Activated CD4-positive, alpha-beta memory T cell treated with anti-CD3 and anti-CD28 coated beads for 36 hours (primary cell): ENCODE measurements around the gene VASP. TPM values are rescaled to one million over a fixed set of nuclear protein-coding genes. Genes with fewer than 3 reads are reported as not detected.
"Not testable (repeated sequence)": the region's sequence is repeated elsewhere in the genome, so short reads cannot be mapped to it uniquely, and the experiment has no call there.

Source experiments
- CTCF ChIA-PET: fragments of 350-600 bp; sonication (Branson Sonifier 250); formaldehyde crosslinking; loops from one replicate; lab custom pipeline; 2021; ENCODE audit warnings: antibody characterized with exemption, inconsistent platforms; lab: Charles Lee
- POLR2A ChIA-PET: fragments of 350-600 bp; sonication (Branson Sonifier 250); formaldehyde crosslinking; loops from one replicate; lab custom pipeline; 2021; ENCODE audit warnings: antibody characterized with exemption; lab: Charles Lee
- DNase-seq: peaks from one replicate; pipeline ENCODE4 v3.0.0-alpha.2; 2020
- H3K27ac Mint-ChIP-seq: one replicate; pipeline ENCODE4 v1.8.0; 2021; ENCODE audit warnings: mixed read lengths
- H3K27me3 Mint-ChIP-seq: one replicate; pipeline ENCODE4 v1.8.0; 2021; ENCODE audit warnings: mixed read lengths
- H3K36me3 Mint-ChIP-seq: one replicate; pipeline ENCODE4 v1.8.0; 2021; ENCODE audit warnings: mixed read lengths
- H3K4me1 Mint-ChIP-seq: one replicate; pipeline ENCODE4 v1.8.0; 2021; ENCODE audit warnings: low read depth, mixed read lengths
- H3K4me3 Mint-ChIP-seq: one replicate; pipeline ENCODE4 v1.8.0; 2021; ENCODE audit warnings: mild to moderate bottlenecking, mixed read lengths
- H3K9me3 Mint-ChIP-seq: one replicate; pipeline ENCODE4 v1.8.0; 2021; ENCODE audit warnings: mixed read lengths
- intact Hi-C: fragments of 100-400 bp; cut with micrococcal nuclease; formaldehyde crosslinking; loops from one replicate; pipeline ENCODE4 v1.15.1; 2023
- total RNA-seq, 2 experiments: library from RNA; stranded (reverse); gene quantifications; one replicate each; pipeline ENCODE4 v1.2.3, GENCODE V29; 2021

VASP gene
- total RNA-seq, 2 experiments from 2014 or later = 167 to 174 TPM

DNA sequence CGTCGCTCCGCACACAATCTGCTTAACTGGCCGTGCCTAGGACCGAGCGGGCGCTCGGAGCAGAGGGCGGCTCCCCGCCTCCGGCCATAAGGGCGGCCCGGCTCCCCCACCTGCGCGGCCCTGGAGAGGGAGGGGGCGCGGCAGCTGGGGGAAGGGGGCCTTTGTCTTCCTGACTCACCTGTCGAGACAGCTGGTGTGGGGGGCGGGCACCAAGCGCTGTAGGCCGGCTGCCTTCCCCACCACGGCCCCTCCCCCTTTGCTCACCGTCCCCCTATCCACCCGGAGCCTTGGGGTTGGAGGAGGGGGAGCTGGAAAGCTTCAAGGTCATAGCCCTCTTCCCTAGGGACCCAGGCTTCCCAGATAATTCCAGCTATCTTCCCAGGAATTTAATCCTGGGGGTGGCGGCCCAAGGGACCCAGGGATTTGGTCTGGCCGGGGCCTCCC is 1.2 kb downstream of the VASP start:
- intact Hi-C loops = loop anchor here (5.0 kb wide), 1 partner anchor 184 kb away; the partner anchor contains the start of genes QPCTL and SNRPD2
- peaks cover 52% of the 10 kb centered on the region for H3K4me1 Mint-ChIP-seq
- POLR2A ChIA-PET = interaction anchor here (1.0 to 1.7 kb wide), 2 partner anchors 41 to 133 kb away, joined by 3 to 7 read pairs; partner anchors contain the start of gene FOSB
- no peaks in the 10 kb centered on the region for H3K9me3 Mint-ChIP-seq
- DNase-seq = peak; percentile 69
- H3K4me3 Mint-ChIP-seq = peak overlapping the region; percentile 85
- H3K27me3 Mint-ChIP-seq = no peaks in the 10 kb centered on the region
- CTCF ChIA-PET = interaction anchor here (0.8 to 3.2 kb wide), 4 partner anchors 24 to 133 kb away, joined by 3 to 13 read pairs (median 4); no protein-coding TSS in a partner anchor
- peaks cover 4% of the 10 kb centered on the region for H3K36me3 Mint-ChIP-seq
- H3K27ac Mint-ChIP-seq = peak overlapping the region; percentile 93

DNA sequence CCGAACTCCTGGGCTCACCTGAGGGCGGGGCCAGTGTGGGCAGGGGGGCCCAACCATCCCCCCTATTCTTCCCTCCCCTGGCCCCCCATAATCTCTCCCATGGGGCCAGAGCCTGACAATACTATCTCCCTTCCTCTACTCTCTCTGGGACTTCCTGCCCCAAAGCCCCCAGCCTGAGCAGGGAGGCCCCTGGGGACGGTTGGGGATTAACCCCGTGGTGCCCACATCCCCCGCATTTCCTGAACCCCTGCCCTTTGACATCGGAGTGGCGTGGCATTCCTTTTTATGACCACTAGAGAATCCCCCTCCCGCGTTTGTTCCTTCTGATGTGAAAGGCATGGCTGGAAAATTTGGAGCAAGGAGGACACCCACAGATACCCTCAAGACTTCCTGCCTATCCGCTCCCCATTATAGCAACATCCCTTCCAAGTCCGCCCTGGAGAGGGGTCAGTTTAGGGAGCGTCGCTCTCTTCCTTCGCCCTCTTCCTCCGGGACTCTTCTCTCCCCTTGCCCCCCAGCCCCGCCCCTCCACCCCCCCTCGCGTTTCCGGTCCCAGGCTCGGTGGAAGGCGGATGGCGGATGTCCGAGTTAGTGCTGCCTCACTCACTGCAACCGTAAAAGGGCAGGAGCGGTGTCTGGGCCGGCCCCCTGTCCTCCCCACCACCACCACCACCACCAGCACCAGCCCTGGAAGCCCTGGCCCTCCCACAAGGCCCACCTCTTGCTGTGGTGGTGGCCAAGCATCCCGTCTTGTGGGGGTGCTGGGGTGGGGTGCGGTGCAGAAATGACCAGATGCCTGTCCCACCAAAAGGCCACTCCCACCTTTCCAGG is 1.8 kb downstream of the VASP start:
- POLR2A ChIA-PET = interaction anchor here (1.7 kb wide), 1 partner anchor 133 kb away, joined by 7 read pairs; no protein-coding TSS in a partner anchor

DNA sequence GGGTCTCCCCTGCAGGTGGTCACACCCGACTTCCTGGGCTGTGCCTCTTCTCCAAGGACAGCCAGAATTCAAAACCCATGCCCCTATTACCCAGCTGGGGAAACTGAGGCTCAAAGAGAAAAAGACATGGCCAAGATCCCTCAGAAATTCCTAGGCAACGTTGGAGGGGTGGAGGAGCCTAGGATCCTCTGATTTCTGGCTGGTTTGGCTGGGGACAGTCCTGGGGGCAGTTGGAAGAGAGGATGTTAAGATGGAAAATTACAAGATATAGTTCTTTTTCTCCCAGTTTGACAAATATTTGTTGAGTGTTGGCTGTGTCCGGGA is 2.4 kb downstream of the VASP start:
- POLR2A ChIA-PET = no interaction called here
- CTCF ChIA-PET = interaction anchor here (3.2 kb wide), 1 partner anchor 132 kb away, joined by 13 read pairs; no protein-coding TSS in a partner anchor

More for the DNA sequence above, 1.8 kb downstream of the VASP start:
- H3K27ac Mint-ChIP-seq = peak overlapping the region; percentile 93
- H3K36me3 Mint-ChIP-seq = peaks cover 4% of the 10 kb centered on the region
- H3K4me3 Mint-ChIP-seq = peak overlapping the region; percentile 85
- H3K4me1 Mint-ChIP-seq = peaks cover 56% of the 10 kb centered on the region
- H3K9me3 Mint-ChIP-seq = no peaks in the 10 kb centered on the region
- H3K27me3 Mint-ChIP-seq = no peaks in the 10 kb centered on the region
- CTCF ChIA-PET = interaction anchor here (1.2 to 3.2 kb wide), 3 partner anchors 24 to 133 kb away, joined by 3 to 13 read pairs (median 4); no protein-coding TSS in a partner anchor
- intact Hi-C loops = loop anchor here (5.0 kb wide), 1 partner anchor 183 kb away; the partner anchor contains the start of genes QPCTL and SNRPD2
- DNase-seq = peak; percentile 73

DNA sequence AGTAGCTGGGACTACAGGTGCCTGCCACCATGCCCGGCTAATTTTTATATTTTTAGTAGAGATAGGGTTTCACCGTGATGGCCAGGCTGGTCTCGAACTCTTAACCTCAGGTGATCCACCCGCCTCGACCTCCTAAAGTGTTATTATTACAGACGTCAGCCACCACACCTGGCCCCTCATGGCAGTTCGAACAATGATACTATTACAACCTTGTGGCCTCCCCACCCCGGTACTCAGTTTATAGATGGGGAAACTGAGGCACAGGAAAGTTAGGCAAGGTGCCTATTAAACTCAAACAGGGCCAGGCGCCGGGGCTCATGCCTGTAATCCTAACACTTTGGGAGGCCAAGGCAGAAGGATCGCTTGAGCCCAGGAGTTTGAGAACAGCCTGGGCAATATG is 3.1 kb downstream of the VASP start:
- POLR2A ChIA-PET, H3K36me3 Mint-ChIP-seq, DNase-seq, H3K27me3 Mint-ChIP-seq, H3K9me3 Mint-ChIP-seq, intact Hi-C loops: not testable (repeated sequence)
- CTCF ChIA-PET = interaction anchor here (1.2 to 3.2 kb wide), 2 partner anchors 48 to 131 kb away, joined by 4 to 13 read pairs; no protein-coding TSS in a partner anchor
- Mint-ChIP-seq H3K4me1 (peaks cover 65% of the 10 kb centered on the region), H3K4me3 (peak overlapping the region; percentile 85), H3K27ac (peak overlapping the region; percentile 93)

More for the DNA sequence above, 2.4 kb downstream of the VASP start:
- Mint-ChIP-seq H3K4me1 (peaks cover 62% of the 10 kb centered on the region), H3K27ac (peak overlapping the region; percentile 93), H3K36me3 (peaks cover 4% of the 10 kb centered on the region), H3K27me3 (no peaks in the 10 kb centered on the region), H3K9me3 (no peaks in the 10 kb centered on the region), H3K4me3 (peak overlapping the region; percentile 85)
- DNase-seq = no peak
- intact Hi-C loops = loop anchor here (5.0 kb wide), 1 partner anchor 183 kb away; the partner anchor contains the start of genes QPCTL and SNRPD2

DNA sequence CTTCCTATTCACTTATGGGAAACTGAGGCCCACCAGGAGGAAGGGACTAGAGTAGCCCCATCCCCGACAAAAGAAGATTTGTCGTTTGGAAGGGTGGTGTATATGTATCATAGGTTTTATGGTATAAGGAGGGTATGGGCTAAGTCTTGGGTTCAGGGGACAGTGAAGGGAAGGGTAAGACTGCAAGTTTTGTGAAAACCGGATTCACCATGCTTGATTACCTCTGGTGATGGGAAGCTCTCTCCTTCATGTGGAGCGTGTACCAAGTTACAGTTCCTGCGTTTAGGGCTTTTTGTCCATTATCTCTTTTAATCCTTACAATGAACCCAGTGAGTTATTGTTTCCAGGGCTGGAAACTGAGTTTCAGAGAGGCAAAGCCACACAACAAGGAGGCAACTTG is 3.8 kb downstream of the VASP start:
- Mint-ChIP-seq H3K9me3 (no peaks in the 10 kb centered on the region), H3K4me1 (peaks cover 65% of the 10 kb centered on the region), H3K27ac (peak overlapping the region; percentile 60), H3K36me3 (peaks cover 4% of the 10 kb centered on the region), H3K4me3 (peak overlapping the region; percentile 23), H3K27me3 (no peaks in the 10 kb centered on the region)
- intact Hi-C loops = no loop called here
- CTCF ChIA-PET = interaction anchor here (1.2 kb wide), 1 partner anchor 47 kb away, joined by 4 read pairs; no protein-coding TSS in a partner anchor
- POLR2A ChIA-PET = interaction anchor here (0.8 kb wide), 1 partner anchor 9 kb away, joined by 5 read pairs; no protein-coding TSS in a partner anchor
- no peak for DNase-seq

DNA sequence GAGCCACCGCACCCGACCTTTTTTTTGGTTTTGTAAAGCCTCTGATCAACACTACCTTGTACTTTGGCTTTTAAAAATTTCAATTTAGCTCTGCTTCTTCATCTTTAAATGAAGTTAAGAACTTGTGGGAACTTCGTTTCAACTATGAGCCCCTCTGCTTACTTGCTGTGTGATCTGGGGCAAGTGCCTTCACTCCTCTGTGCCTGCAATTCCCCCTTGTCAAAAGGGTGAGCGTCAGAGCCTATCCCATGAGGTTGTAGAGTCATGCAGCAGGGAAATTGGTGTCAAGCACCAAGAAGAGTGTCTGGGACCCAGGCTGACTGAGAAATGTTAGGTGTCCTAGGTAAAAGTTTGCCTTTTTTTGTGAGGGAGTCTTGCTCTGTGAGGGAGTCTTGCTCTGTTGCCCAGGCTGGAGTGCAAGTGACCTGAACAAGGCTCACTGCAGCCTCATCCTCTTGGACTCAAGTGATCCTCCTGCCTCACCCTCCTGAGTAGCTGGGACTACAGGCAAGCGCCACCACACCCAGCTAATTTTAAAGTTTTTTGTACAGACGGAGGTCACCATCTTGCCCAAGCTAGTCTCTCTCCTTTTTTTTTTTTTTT is 5.7 kb downstream of the VASP start:
- ChIA-PET CTCF (interaction anchor here (1.2 kb wide), 1 partner anchor 34 kb away, joined by 3 read pairs; no protein-coding TSS in a partner anchor), POLR2A (no interaction called here)
- Mint-ChIP-seq H3K27ac (peak overlapping the region; percentile 87), H3K4me3 (no peak overlapping the region), H3K4me1 (peaks cover 68% of the 10 kb centered on the region), H3K27me3 (no peaks in the 10 kb centered on the region), H3K9me3 (no peaks in the 10 kb centered on the region), H3K36me3 (peaks cover 11% of the 10 kb centered on the region)
- no peak for DNase-seq
- intact Hi-C loops = no loop called here

DNA sequence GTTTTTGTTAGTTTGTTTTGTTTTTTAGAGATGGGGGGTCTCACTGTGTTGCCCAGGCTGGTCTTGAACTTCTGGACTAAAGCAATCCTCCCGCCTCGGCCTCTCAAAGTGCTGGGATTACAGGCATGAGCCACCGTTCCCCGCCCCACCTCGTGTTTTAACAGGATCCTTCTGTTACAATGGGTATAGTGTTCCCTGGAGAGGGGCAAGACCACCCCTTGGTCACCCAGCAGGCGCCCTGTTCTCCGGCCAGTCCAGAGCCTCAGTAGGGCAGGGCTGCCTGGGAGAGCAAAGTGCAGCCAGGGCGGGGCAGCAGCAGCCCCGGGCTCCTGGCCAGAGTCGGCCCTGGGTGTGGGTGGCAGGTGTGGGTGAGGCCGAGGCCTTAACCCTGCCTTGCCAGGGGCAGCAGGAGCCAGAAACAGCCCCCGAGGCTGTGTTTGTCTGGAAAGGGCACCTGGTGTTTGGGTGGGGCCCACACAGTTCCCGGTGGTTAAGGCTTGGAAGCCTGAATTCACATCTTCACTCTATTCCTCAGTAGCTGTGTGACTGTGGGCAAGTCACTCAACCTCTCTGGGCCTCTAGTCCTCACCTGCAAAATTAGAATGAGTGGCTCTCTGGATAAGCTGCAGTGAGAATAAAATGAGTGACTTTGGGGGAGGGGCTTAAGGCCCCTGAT is 7.2 kb downstream of the VASP start:
- H3K9me3 Mint-ChIP-seq = no peaks in the 10 kb centered on the region
- peak; percentile 35 for DNase-seq
- H3K36me3 Mint-ChIP-seq = peaks cover 13% of the 10 kb centered on the region
- H3K4me1 Mint-ChIP-seq = peaks cover 65% of the 10 kb centered on the region
- ChIA-PET CTCF (interaction anchor here (1.0 to 1.9 kb wide), 7 partner anchors 17 to 202 kb away, joined by 3 to 8 read pairs (median 4); partner anchors contain the start of genes QPCTL, RTN2 and SNRPD2), POLR2A (interaction anchor here (0.8 kb wide), 1 partner anchor 128 kb away, joined by 3 read pairs; no protein-coding TSS in a partner anchor)
- H3K27ac Mint-ChIP-seq = peak overlapping the region; percentile 87
- intact Hi-C loops = no loop called here
- H3K4me3 Mint-ChIP-seq = peak overlapping the region; percentile 2
- no peaks in the 10 kb centered on the region for H3K27me3 Mint-ChIP-seq

DNA sequence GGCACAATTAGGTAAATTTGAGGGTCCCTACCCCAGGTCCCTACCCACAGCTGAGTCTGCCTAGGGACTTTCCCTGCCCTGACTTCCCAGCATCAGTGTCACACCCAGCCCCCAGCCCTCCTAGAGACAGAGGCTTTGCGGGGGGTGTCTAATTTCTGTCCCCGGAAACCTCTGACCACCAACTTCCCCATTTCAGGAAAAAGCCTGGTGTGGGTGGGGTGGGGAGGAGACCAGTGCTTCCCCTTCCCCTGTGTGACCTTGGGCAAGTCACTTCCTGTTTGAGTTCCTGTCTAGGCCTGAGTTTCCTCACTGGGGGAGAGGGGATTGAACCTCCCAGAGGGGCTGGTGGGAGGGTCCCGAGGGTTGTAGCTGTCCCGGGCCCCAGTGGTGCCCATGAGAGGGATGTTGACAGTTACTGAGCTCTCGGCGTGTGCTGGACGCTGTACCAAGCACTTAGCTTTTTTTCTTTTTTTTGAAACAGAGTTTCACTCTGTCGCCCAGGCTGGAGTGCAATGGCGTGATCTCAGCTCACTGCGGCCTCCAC is 7.9 kb downstream of the VASP start:
- H3K27ac Mint-ChIP-seq = peak overlapping the region; percentile 87
- H3K27me3 Mint-ChIP-seq = no peaks in the 10 kb centered on the region
- peak; percentile 54 for DNase-seq
- H3K9me3 Mint-ChIP-seq = no peaks in the 10 kb centered on the region
- peak overlapping the region; percentile 1 for H3K4me3 Mint-ChIP-seq
- intact Hi-C loops = no loop called here
- peaks cover 17% of the 10 kb centered on the region for H3K36me3 Mint-ChIP-seq
- POLR2A ChIA-PET = interaction anchor here (0.6 to 0.8 kb wide), 2 partner anchors 127 to 145 kb away, joined by 3 read pairs; no protein-coding TSS in a partner anchor
- peaks cover 59% of the 10 kb centered on the region for H3K4me1 Mint-ChIP-seq
- CTCF ChIA-PET = interaction anchor here (0.7 to 1.9 kb wide), 8 partner anchors 18 to 202 kb away, joined by 3 to 8 read pairs (median 4); partner anchors contain the start of genes FOSB, QPCTL, RTN2 and SNRPD2

DNA sequence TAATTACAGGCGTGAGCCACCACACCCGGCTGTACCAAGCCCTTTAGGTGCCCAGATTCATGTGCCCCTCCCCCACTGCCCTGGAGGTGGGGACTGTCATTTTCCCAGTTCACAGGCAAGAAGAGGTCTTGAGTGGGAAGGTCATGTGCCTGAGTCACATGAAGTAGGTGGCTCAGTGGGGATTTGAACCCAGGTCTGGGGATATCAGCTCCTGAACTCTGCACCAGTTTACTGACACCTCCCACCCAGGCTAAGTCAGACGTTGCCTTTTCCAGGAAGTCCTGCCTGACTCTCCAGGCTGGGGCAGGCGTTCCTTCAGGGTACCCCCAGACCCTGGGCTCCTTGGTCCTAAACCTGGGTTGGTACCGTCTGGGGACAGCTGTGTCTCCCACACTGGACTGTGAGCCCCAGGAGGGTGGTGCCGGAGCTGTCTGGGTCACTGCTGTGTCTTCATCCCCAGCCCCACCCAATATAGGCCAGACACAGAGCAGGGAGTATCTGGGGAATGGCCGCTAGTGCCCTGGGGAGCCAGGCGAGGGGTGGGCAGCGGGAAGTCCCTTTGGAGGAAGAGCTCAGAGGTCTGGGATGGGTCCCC is 8.6 kb downstream of the VASP start:
- POLR2A ChIA-PET = interaction anchor here (0.6 kb wide), 1 partner anchor 144 kb away, joined by 3 read pairs; no protein-coding TSS in a partner anchor

DNA sequence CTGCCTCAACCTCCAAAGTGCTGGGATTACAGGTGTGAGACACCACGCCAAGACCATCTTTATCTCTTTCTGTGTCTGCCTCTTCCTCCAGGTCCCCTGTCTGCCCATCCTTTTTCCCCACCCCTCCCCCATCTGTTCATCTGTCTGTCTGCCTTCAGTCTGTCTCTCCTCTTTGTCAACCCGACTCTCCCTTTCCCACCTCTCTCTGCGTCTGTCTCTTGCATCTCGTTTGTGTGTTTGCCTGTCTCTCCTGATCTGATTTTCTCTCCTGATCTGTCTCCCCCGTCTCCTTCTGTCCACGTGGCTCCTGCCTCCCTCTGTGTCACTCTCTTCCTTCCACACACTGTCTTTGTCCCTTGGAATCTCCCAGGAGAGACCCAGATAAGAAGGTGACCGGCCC is 10.0 kb downstream of the VASP start:
- Mint-ChIP-seq H3K36me3 (peaks cover 19% of the 10 kb centered on the region), H3K27ac (peak overlapping the region; percentile 59), H3K4me3 (no peak overlapping the region), H3K4me1 (peaks cover 39% of the 10 kb centered on the region), H3K27me3 (no peaks in the 10 kb centered on the region), H3K9me3 (no peaks in the 10 kb centered on the region)
- ChIA-PET CTCF (no interaction called here), POLR2A (no interaction called here)
- no peak for DNase-seq
- intact Hi-C loops = no loop called here

More for the DNA sequence above, 8.6 kb downstream of the VASP start:
- H3K36me3 Mint-ChIP-seq = peaks cover 19% of the 10 kb centered on the region
- no peaks in the 10 kb centered on the region for H3K27me3 Mint-ChIP-seq
- H3K4me1 Mint-ChIP-seq = peaks cover 52% of the 10 kb centered on the region
- DNase-seq = peak; percentile 37
- peak overlapping the region; percentile 23 for H3K4me3 Mint-ChIP-seq
- peak overlapping the region; percentile 87 for H3K27ac Mint-ChIP-seq
- intact Hi-C loops = no loop called here
- CTCF ChIA-PET = interaction anchor here (0.7 to 1.9 kb wide), 7 partner anchors 30 to 201 kb away, joined by 3 to 8 read pairs (median 4); partner anchors contain the start of genes FOSB, QPCTL and SNRPD2
- H3K9me3 Mint-ChIP-seq = no peaks in the 10 kb centered on the region
